Breast epithelium (tissue), 3 donors: ENCODE data around the gene ELAC2.

Experiments used
- POLR2A ChIP-seq: fragments of 450-650 bp; IDR thresholded peaks from one replicate; pipeline ENCODE4 v1.6.1; 2016; ENCODE audit warnings: antibody characterized with exemption, mild to moderate bottlenecking, moderate library complexity
- TF ChIP-seq, protein P1 (sequence below), 3 donors: fragments of 450-650 bp; IDR thresholded peaks; one replicate each; pipeline ENCODE4 v1.5.1; 2016 to 2017; ENCODE audit warnings: antibody characterized with exemption in 3 of 3, mild to moderate bottlenecking in 3 of 3, moderate library complexity in 3 of 3

DNA sequence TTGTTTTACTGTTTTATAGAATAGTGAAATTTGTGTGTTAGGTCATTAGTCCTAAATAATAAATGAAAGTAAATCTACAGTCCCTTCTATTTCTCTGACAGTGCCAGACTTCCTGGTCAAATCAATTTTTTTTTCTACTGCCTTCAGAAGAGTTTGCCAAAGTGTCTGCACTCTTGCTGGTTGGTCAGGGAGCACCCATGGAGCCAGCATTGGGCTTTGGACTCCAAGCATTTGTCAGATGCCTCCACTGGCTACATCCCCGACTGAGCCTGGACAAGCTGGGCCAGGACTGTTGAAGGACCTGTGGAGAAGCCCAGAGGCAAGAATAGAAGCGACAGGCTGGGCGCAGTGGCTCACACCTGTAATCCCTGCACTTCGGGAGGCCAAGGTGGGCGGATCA, 53.7 kb downstream of the ELAC2 start:
- no peak for TF ChIP-seq POLR2A
- TF ChIP-seq, protein P1, sequence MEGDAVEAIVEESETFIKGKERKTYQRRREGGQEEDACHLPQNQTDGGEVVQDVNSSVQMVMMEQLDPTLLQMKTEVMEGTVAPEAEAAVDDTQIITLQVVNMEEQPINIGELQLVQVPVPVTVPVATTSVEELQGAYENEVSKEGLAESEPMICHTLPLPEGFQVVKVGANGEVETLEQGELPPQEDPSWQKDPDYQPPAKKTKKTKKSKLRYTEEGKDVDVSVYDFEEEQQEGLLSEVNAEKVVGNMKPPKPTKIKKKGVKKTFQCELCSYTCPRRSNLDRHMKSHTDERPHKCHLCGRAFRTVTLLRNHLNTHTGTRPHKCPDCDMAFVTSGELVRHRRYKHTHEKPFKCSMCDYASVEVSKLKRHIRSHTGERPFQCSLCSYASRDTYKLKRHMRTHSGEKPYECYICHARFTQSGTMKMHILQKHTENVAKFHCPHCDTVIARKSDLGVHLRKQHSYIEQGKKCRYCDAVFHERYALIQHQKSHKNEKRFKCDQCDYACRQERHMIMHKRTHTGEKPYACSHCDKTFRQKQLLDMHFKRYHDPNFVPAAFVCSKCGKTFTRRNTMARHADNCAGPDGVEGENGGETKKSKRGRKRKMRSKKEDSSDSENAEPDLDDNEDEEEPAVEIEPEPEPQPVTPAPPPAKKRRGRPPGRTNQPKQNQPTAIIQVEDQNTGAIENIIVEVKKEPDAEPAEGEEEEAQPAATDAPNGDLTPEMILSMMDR (IDR thresholded peaks at IDR 0.05): no peak
